SK-N-SH (cell line): ENCODE measurements around the gene HDAC11.

Experiments used
- MXI1 ChIP-seq: IDR thresholded peaks from 2 replicates; pipeline ENCODE4 v1.6.1; 2012; ENCODE audit warnings: mild to moderate bottlenecking, low read depth, low read length, improper control_type of control experiment
- RAD21 ChIP-seq: IDR thresholded peaks from 2 replicates; pipeline ENCODE4 v1.6.1; 2012; ENCODE audit warnings: mild to moderate bottlenecking, low read length
- RXRA ChIP-seq: IDR thresholded peaks from 2 replicates; pipeline ENCODE4 v1.4.0; 2012; ENCODE audit warnings: low read depth, mild to moderate bottlenecking, borderline replicate concordance
- SIN3A ChIP-seq: IDR thresholded peaks from 2 replicates; pipeline ENCODE4 v1.6.1; 2012; ENCODE audit warnings: low read depth, mild to moderate bottlenecking, low read length, moderate library complexity, borderline replicate concordance
- TF ChIP-seq, protein P1 (sequence below): fragments of 200-600 bp; sonication (generic); IDR thresholded peaks from 2 replicates; pipeline ENCODE4 v1.6.1; 2017; ENCODE audit warnings: antibody characterized with exemption, mild to moderate bottlenecking, moderate library complexity
- TF ChIP-seq, protein P2 (sequence below): IDR thresholded peaks from 2 replicates; pipeline ENCODE4 v1.4.0; 2012; ENCODE audit warnings: low read depth

DNA sequence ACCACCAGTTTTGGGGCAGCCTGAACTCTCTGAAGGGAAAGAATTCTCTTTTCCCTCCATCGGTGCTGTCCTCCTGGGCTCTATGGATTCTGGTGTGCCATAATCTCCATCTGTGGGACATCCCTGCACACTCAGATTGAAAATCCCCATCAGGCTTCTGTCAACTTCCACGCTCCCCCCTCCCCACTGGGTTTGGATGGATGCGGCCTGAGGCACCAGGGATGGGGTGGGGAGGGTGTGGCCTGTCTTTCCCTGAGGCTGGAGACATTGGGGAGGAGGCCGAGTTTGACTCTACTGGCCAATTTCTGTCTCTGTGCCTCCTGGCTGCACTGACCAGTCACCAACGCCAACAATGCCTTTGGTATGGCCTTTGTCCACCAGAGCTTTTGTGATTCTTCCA, 52.5 kb downstream of the HDAC11 start:
- TF ChIP-seq, protein P1, sequence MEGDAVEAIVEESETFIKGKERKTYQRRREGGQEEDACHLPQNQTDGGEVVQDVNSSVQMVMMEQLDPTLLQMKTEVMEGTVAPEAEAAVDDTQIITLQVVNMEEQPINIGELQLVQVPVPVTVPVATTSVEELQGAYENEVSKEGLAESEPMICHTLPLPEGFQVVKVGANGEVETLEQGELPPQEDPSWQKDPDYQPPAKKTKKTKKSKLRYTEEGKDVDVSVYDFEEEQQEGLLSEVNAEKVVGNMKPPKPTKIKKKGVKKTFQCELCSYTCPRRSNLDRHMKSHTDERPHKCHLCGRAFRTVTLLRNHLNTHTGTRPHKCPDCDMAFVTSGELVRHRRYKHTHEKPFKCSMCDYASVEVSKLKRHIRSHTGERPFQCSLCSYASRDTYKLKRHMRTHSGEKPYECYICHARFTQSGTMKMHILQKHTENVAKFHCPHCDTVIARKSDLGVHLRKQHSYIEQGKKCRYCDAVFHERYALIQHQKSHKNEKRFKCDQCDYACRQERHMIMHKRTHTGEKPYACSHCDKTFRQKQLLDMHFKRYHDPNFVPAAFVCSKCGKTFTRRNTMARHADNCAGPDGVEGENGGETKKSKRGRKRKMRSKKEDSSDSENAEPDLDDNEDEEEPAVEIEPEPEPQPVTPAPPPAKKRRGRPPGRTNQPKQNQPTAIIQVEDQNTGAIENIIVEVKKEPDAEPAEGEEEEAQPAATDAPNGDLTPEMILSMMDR, result no peak
- no peak for TF ChIP-seq MXI1
- TF ChIP-seq RXRA, result no peak
- TF ChIP-seq RAD21, result no peak
- TF ChIP-seq, protein P2, sequence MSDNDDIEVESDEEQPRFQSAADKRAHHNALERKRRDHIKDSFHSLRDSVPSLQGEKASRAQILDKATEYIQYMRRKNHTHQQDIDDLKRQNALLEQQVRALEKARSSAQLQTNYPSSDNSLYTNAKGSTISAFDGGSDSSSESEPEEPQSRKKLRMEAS, result no peak
- TF ChIP-seq SIN3A, result no peak
